HEK293 (cell line): ENCODE measurements around the gene MTHFD1L.

Source experiments
- CTCF ChIA-PET: fragments of 350-600 bp; formaldehyde crosslinking; extraction: SDS; loops from one replicate; lab custom pipeline; 2021; ENCODE audit warnings: antibody characterized with exemption; lab: Yijun Ruan, JAX
- POLR2A ChIA-PET: fragments of 300-600 bp; formaldehyde crosslinking; extraction: SDS; loops from one replicate; lab custom pipeline; 2020; ENCODE audit warnings: antibody characterized with exemption, inconsistent platforms; lab: Yijun Ruan, JAX
- H3K27ac ChIP-seq: fragments of 200-500 bp; sonication (Bioruptor generic); 2 replicates; pipeline ENCODE4 v1.5.1; 2014; ENCODE audit warnings: low read depth, low read length, control low read depth, inconsistent platforms; ENCODE audit errors: extremely low read depth
- H3K36me3 ChIP-seq, 2 experiments: fragments of 200-500 bp in 1 of 2; sonication (Bioruptor generic) in 1 of 2; 1 replicate in 1 of 2; 2 replicates in 1 of 2; pipeline ENCODE4 v1.5.1; 2014 to 2017; ENCODE audit warnings: inconsistent platforms in 2 of 2, low read length in 2 of 2; ENCODE audit not compliant: control insufficient read depth in 2 of 2, insufficient read depth in 1 of 2
- H3K4me1 ChIP-seq: fragments of 200-500 bp; sonication (Bioruptor generic); 2 replicates; pipeline ENCODE4 v1.5.1; 2014; ENCODE audit warnings: mild to moderate bottlenecking, low read length, inconsistent platforms; ENCODE audit not compliant: control insufficient read depth, insufficient read depth
- H3K4me3 ChIP-seq: 2 replicates; pipeline ENCODE4 v1.5.1; 2011; ENCODE audit warnings: low read depth, mild to moderate bottlenecking, control low read depth, low read length, moderate library complexity
- H3K9me3 ChIP-seq: fragments of 200-500 bp; sonication (Bioruptor generic); 2 replicates; pipeline ENCODE4 v1.5.1; 2014; ENCODE audit warnings: low read depth, low read length, inconsistent platforms; ENCODE audit not compliant: control insufficient read depth, insufficient read depth
- MYNN ChIP-seq: fragments of 450-650 bp; formaldehyde crosslinking; IDR thresholded peaks from 2 replicates; pipeline ENCODE4 v1.5.1; 2016; ENCODE audit warnings: missing biosample characterization, missing genetic modification characterization, borderline replicate concordance
- OSR2 ChIP-seq: fragments of 450-650 bp; formaldehyde crosslinking; IDR thresholded peaks from 2 replicates; pipeline ENCODE4 v1.5.1; 2016; ENCODE audit warnings: missing biosample characterization, missing genetic modification characterization
- REPIN1 ChIP-seq: fragments of 450-650 bp; formaldehyde crosslinking; IDR thresholded peaks from 2 replicates; pipeline ENCODE4 v1.5.1; 2017; ENCODE audit warnings: missing biosample characterization, missing genetic modification characterization, low read depth
- SETDB1 ChIP-seq: IDR thresholded peaks from one replicate; pipeline ENCODE4 v1.6.1; 2017; ENCODE audit warnings: mild to moderate bottlenecking, low read length, moderate library complexity, mixed read lengths; ENCODE audit not compliant: insufficient read length
- SP2 ChIP-seq: fragments of 450-650 bp; formaldehyde crosslinking; IDR thresholded peaks from 2 replicates; pipeline ENCODE4 v1.5.1; 2016; ENCODE audit warnings: missing biosample characterization, missing genetic modification characterization
- TCF7L2 ChIP-seq: IDR thresholded peaks from 2 replicates; pipeline ENCODE4 v1.6.1; 2011; ENCODE audit warnings: low read depth, mild to moderate bottlenecking, inconsistent platforms, low read length, moderate library complexity, borderline replicate concordance
- ZBTB8A ChIP-seq: fragments of 450-650 bp; formaldehyde crosslinking; IDR thresholded peaks from 2 replicates; pipeline ENCODE4 v1.5.1; 2016; ENCODE audit warnings: missing biosample characterization, missing genetic modification characterization
- ZNF23 ChIP-seq: fragments of 450-650 bp; formaldehyde crosslinking; IDR thresholded peaks from 2 replicates; pipeline ENCODE4 v1.5.1; 2016; ENCODE audit warnings: missing biosample characterization, missing genetic modification characterization, borderline replicate concordance
- ZNF24 ChIP-seq: fragments of 450-650 bp; formaldehyde crosslinking; IDR thresholded peaks from 2 replicates; pipeline ENCODE4 v1.5.1; 2016; ENCODE audit warnings: missing biosample characterization, missing genetic modification characterization
- ZNF391 ChIP-seq: fragments of 450-650 bp; formaldehyde crosslinking; IDR thresholded peaks from 2 replicates; pipeline ENCODE4 v1.5.1; 2016; ENCODE audit warnings: low read depth, missing biosample characterization, missing genetic modification characterization, borderline replicate concordance
- ZNF404 ChIP-seq: fragments of 450-650 bp; formaldehyde crosslinking; IDR thresholded peaks from 2 replicates; pipeline ENCODE4 v1.5.1; 2017; ENCODE audit warnings: missing biosample characterization, missing genetic modification characterization
- ZNF561 ChIP-seq: fragments of 450-650 bp; IDR thresholded peaks from 2 replicates; pipeline ENCODE4 v1.5.1; 2018; ENCODE audit warnings: missing biosample characterization, missing genetic modification characterization, borderline replicate concordance
- ZNF600 ChIP-seq: fragments of 450-650 bp; formaldehyde crosslinking; IDR thresholded peaks from 2 replicates; pipeline ENCODE4 v1.5.1; 2016; ENCODE audit warnings: missing biosample characterization, missing genetic modification characterization
- ZNF654 ChIP-seq: fragments of 450-650 bp; formaldehyde crosslinking; IDR thresholded peaks from 2 replicates; pipeline ENCODE4 v1.5.1; 2016; ENCODE audit warnings: low read depth, missing biosample characterization, missing genetic modification characterization
- ZNF670 ChIP-seq: fragments of 450-650 bp; formaldehyde crosslinking; IDR thresholded peaks from 2 replicates; pipeline ENCODE4 v1.5.1; 2016; ENCODE audit warnings: missing biosample characterization, missing genetic modification characterization, low read depth
- ZNF747 ChIP-seq: fragments of 450-650 bp; formaldehyde crosslinking; IDR thresholded peaks from 2 replicates; pipeline ENCODE4 v1.5.1; 2016; ENCODE audit warnings: missing biosample characterization, missing genetic modification characterization
- ZNF785 ChIP-seq: fragments of 450-650 bp; formaldehyde crosslinking; IDR thresholded peaks from 2 replicates; pipeline ENCODE4 v1.5.1; 2016; ENCODE audit warnings: missing biosample characterization, missing genetic modification characterization
- ZNF830 ChIP-seq: fragments of 450-650 bp; IDR thresholded peaks from 2 replicates; pipeline ENCODE4 v1.5.0; 2018; ENCODE audit warnings: missing biosample characterization, missing genetic modification characterization, low read depth, mild to moderate bottlenecking, moderate library complexity
- ZNF843 ChIP-seq: fragments of 450-650 bp; formaldehyde crosslinking; IDR thresholded peaks from 2 replicates; pipeline ENCODE4 v1.5.1; 2016; ENCODE audit warnings: missing biosample characterization, missing genetic modification characterization
- ZXDB ChIP-seq: fragments of 450-650 bp; formaldehyde crosslinking; IDR thresholded peaks from 2 replicates; pipeline ENCODE4 v1.5.1; 2016; ENCODE audit warnings: missing biosample characterization, missing genetic modification characterization
- TF ChIP-seq, protein P1 (sequence below): fragments of 450-650 bp; formaldehyde crosslinking; IDR thresholded peaks from 2 replicates; pipeline ENCODE4; 2016; ENCODE audit warnings: missing biosample characterization, missing genetic modification characterization
- TF ChIP-seq, protein P2 (sequence below): fragments of 450-650 bp; formaldehyde crosslinking; IDR thresholded peaks from 2 replicates; pipeline ENCODE4 v1.5.1; 2016; ENCODE audit warnings: missing biosample characterization, missing genetic modification characterization

MTHFD1L gene

GRCh38 chr6:151010071-151010470 lies 144.6 kb downstream of the MTHFD1L start (continued):
- TF ChIP-seq ZNF747 (no peak), ZNF600 (tag by site-specific recombination) (no peak), OSR2 (tag by site-specific recombination) (no peak), ZNF843 (no peak)

GRCh38 chr6:151012321-151013294 lies 147.1 kb downstream of the MTHFD1L start:
- CTCF ChIA-PET: interaction anchor here (1.0 to 24.7 kb wide), 8 partner anchors 7 to 316 kb away, joined by 6 to 512 read pairs (median 17); no protein-coding TSS in a partner anchor
- Histone ChIP-seq H3K4me3 (no peak overlapping the region), H3K27ac (no peak overlapping the region), H3K9me3 (no peaks in the 10 kb centered on the region), H3K4me1 (no peaks in the 10 kb centered on the region), H3K36me3 (peaks cover 0 to 14% of the 10 kb centered on the region in 2 experiments; a peak in 2 of 3 replicates)
- POLR2A ChIA-PET: interaction anchor here (4.5 kb wide), 1 partner anchor 312 kb away, joined by 25 read pairs; no protein-coding TSS in a partner anchor
- TF ChIP-seq REPIN1 (tag by site-specific recombination) (no peak), ZNF670 (tag by site-specific recombination) (no peak), ZNF561 (tag by site-specific recombination) (no peak), ZNF23 (tag by site-specific recombination) (no peak), MYNN (tag by site-specific recombination) (no peak), SP2 (tag by site-specific recombination) (no peak), ZBTB8A (tag by site-specific recombination) (no peak), ZNF24 (tag by site-specific recombination) (no peak), SETDB1 (no peak), ZNF391 (tag by site-specific recombination) (no peak), ZNF404 (no peak), TCF7L2 (no peak), ZXDB (tag by site-specific recombination) (no peak), ZNF785 (no peak)
- TF ChIP-seq, protein P1, sequence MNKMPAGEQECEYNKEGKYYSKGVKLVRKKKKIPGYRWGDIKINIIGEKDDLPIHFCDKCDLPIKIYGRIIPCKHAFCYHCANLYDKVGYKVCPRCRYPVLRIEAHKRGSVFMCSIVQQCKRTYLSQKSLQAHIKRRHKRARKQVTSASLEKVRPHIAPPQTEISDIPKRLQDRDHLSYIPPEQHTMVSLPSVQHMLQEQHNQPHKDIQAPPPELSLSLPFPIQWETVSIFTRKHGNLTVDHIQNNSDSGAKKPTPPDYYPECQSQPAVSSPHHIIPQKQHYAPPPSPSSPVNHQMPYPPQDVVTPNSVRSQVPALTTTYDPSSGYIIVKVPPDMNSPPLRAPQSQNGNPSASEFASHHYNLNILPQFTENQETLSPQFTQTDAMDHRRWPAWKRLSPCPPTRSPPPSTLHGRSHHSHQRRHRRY: no peak

DNA sequence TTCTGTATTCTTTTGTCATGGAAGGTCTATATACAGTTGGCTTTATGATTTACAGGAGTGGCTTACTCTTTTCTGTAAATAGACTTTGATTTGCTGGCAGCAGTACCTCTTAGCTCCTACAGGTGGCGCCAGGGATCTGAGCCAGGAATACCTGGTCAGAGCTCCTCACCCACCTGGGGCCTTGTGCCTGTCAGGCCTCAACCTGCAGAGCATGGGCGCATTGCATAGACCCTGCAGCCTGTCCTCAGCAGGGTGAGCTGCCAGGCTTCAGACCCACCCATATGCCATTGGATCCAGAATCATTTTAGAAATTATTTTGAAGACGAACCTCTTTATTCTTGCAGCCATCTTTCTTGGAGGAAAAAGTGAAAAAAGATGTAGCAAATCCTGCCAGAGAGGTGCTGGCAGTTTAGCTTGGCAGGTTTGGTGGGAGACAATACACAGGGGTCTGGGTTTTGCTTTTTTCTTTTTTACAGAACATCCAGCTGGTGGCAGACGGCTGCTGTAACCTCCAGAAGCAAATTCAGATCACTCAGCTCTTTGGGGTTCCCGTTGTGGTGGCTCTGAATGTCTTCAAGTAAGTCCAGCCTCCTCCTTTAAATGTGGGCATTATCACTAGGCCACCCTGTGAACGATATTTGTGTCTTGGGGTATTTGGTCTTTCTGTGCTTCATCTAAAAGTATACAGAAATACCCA lies 149.1 kb downstream of the MTHFD1L start:
- TF ChIP-seq, protein P2, sequence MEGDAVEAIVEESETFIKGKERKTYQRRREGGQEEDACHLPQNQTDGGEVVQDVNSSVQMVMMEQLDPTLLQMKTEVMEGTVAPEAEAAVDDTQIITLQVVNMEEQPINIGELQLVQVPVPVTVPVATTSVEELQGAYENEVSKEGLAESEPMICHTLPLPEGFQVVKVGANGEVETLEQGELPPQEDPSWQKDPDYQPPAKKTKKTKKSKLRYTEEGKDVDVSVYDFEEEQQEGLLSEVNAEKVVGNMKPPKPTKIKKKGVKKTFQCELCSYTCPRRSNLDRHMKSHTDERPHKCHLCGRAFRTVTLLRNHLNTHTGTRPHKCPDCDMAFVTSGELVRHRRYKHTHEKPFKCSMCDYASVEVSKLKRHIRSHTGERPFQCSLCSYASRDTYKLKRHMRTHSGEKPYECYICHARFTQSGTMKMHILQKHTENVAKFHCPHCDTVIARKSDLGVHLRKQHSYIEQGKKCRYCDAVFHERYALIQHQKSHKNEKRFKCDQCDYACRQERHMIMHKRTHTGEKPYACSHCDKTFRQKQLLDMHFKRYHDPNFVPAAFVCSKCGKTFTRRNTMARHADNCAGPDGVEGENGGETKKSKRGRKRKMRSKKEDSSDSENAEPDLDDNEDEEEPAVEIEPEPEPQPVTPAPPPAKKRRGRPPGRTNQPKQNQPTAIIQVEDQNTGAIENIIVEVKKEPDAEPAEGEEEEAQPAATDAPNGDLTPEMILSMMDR (tag by site-specific recombination): peak; percentile 68
- TF ChIP-seq, protein P1: no peak
- TF ChIP-seq ZNF843 (no peak), ZNF830 (tag by site-specific recombination) (no peak), ZNF654 (tag by site-specific recombination) (peak; percentile 50)
- TF ChIP-seq, all 188 proteins: peak for 2
- H3K27ac ChIP-seq: no peak overlapping the region
- H3K4me1 ChIP-seq: no peaks in the 10 kb centered on the region
- POLR2A ChIA-PET: interaction anchor here (0.5 to 4.5 kb wide), 5 partner anchors 26 to 310 kb away, joined by 3 to 25 read pairs (median 4); no protein-coding TSS in a partner anchor
- H3K36me3 ChIP-seq: peaks cover 0 to 19% of the 10 kb centered on the region in 2 experiments; a peak in 2 of 3 replicates
- no peak overlapping the region for H3K4me3 ChIP-seq
- CTCF ChIA-PET: interaction anchor here (0.6 to 24.7 kb wide), 63 partner anchors 9 to 1433 kb away, joined by 3 to 512 read pairs (median 4); no protein-coding TSS in a partner anchor
- H3K9me3 ChIP-seq: no peaks in the 10 kb centered on the region
